Measurements from ENCODE around the gene CUL4A. TPM values are rescaled to one million over a fixed set of nuclear protein-coding genes. Genes with fewer than 3 reads are reported as not detected.

The CUL4A gene
- total RNA-seq, 1 experiment from 2014 or later: 97.1 TPM

GRCh38 chr13:113219256-113219940 lies 10.0 kb downstream of the CUL4A start:
- Histone ChIP-seq H3K4me3 (ENCODE audit: low read length) (no peak overlapping the region), H3K4me2 (ENCODE audit: low read depth, low read length, poor library complexity, severe bottlenecking) (no peak overlapping the region), H2AFZ (ENCODE audit: low read length) (no peak overlapping the region), H3K27me3 (ENCODE audit: low read length) (no peaks in the 10 kb centered on the region), H3K9me3 (ENCODE audit: low read length) (no peaks in the 10 kb centered on the region), H3K4me1 (ENCODE audit: low read length) (peaks cover 20% of the 10 kb centered on the region), H3K36me3 (ENCODE audit: insufficient read depth, low read length) (peaks cover 23% of the 10 kb centered on the region; the same call in 1 of the 2 replicates), H3K27ac (ENCODE audit: low read length) (no peak overlapping the region), H3K9ac (ENCODE audit: low read length) (no peak overlapping the region), H4K20me1 (ENCODE audit: insufficient read depth, low read depth, low read length) (peaks cover 64% of the 10 kb centered on the region), H3K9me2 (replicated peaks; ENCODE audit: insufficient read depth, low read length) (no peaks in the 10 kb centered on the region), H3K79me2 (ENCODE audit: low read length) (peaks cover 94% of the 10 kb centered on the region)
- DNase-seq: no peak

- H3K27me3 ChIP-seq (ENCODE audit: low read length): no peaks in the 10 kb centered on the region
- H4K20me1 ChIP-seq (ENCODE audit: insufficient read depth, low read depth, low read length): peaks cover 57% of the 10 kb centered on the region
- no peak overlapping the region for H2AFZ ChIP-seq (ENCODE audit: low read length)
- no peak overlapping the region for H3K9ac ChIP-seq (ENCODE audit: low read length)
- no peaks in the 10 kb centered on the region for H3K9me2 ChIP-seq (replicated peaks; ENCODE audit: insufficient read depth, low read length)
- H3K4me1 ChIP-seq (ENCODE audit: low read length): peaks cover 13% of the 10 kb centered on the region
- no peak for DNase-seq
- H3K4me2 ChIP-seq (ENCODE audit: low read depth, low read length, poor library complexity, severe bottlenecking): no peak overlapping the region
- peaks cover 23% of the 10 kb centered on the region; the same call in 1 of the 2 replicates for H3K36me3 ChIP-seq (ENCODE audit: insufficient read depth, low read length)
- no peaks in the 10 kb centered on the region for H3K9me3 ChIP-seq (ENCODE audit: low read length)
- no peak overlapping the region for H3K27ac ChIP-seq (ENCODE audit: low read length)
- H3K79me2 ChIP-seq (ENCODE audit: low read length): peaks cover 90% of the 10 kb centered on the region
- H3K4me3 ChIP-seq (ENCODE audit: low read length): no peak overlapping the region
These were observed 10.8 kb downstream of the CUL4A start for GRCh38 chr13:113220141-113220598.

- Histone ChIP-seq H3K9me2 (replicated peaks; ENCODE audit: insufficient read depth, low read length) (no peaks in the 10 kb centered on the region), H3K36me3 (ENCODE audit: insufficient read depth, low read length) (peaks cover 28% of the 10 kb centered on the region; the same call in 1 of the 2 replicates), H3K9me3 (ENCODE audit: low read length) (no peaks in the 10 kb centered on the region), H3K9ac (ENCODE audit: low read length) (no peak overlapping the region), H3K79me2 (ENCODE audit: low read length) (peaks cover 83% of the 10 kb centered on the region), H4K20me1 (ENCODE audit: insufficient read depth, low read depth, low read length) (peaks cover 50% of the 10 kb centered on the region), H3K27ac (ENCODE audit: low read length) (no peak overlapping the region), H2AFZ (ENCODE audit: low read length) (no peak overlapping the region), H3K4me1 (ENCODE audit: low read length) (peaks cover 5% of the 10 kb centered on the region), H3K4me3 (ENCODE audit: low read length) (no peak overlapping the region), H3K27me3 (ENCODE audit: low read length) (no peaks in the 10 kb centered on the region), H3K4me2 (ENCODE audit: low read depth, low read length, poor library complexity, severe bottlenecking) (no peak overlapping the region)
- DNase-seq: no peak
These were observed 11.5 kb downstream of the CUL4A start for GRCh38 chr13:113220877-113221276.

DNA sequence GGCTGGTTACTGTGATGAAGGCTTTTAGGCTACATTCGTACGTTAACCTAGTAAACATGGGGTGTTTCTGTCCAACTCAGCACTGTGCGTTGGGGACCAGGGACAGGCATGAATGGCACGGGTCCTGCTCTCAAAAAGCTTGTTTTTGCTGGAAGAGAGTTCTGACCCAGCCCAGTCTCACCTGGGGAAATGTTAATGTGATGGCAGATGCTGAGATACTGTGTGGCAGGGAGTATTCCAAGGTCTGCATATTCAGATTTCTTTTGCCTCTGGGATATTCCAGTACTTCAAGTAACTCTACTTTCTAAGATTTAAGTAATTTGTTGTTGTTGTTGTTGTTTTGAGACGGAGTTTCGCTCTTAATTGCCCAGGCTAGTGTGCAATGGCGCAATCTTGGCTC lies 13.7 kb downstream of the CUL4A start:
- peaks cover 35% of the 10 kb centered on the region for H4K20me1 ChIP-seq (ENCODE audit: insufficient read depth, low read depth, low read length)
- DNase-seq: no peak
- H2AFZ ChIP-seq (ENCODE audit: low read length): no peak overlapping the region
- no peak overlapping the region for H3K4me3 ChIP-seq (ENCODE audit: low read length)
- peaks cover 32% of the 10 kb centered on the region; the same call in 1 of the 2 replicates for H3K36me3 ChIP-seq (ENCODE audit: insufficient read depth, low read length)
- no peak overlapping the region for H3K27ac ChIP-seq (ENCODE audit: low read length)
- H3K4me2 ChIP-seq (ENCODE audit: low read depth, low read length, poor library complexity, severe bottlenecking): no peak overlapping the region
- H3K9ac ChIP-seq (ENCODE audit: low read length): no peak overlapping the region
- no peaks in the 10 kb centered on the region for H3K27me3 ChIP-seq (ENCODE audit: low read length)
- H3K79me2 ChIP-seq (ENCODE audit: low read length): peaks cover 61% of the 10 kb centered on the region
- no peaks in the 10 kb centered on the region for H3K9me2 ChIP-seq (replicated peaks; ENCODE audit: insufficient read depth, low read length)
- no peaks in the 10 kb centered on the region for H3K4me1 ChIP-seq (ENCODE audit: low read length)
- no peaks in the 10 kb centered on the region for H3K9me3 ChIP-seq (ENCODE audit: low read length)

GRCh38 chr13:113224486-113224885 lies 15.1 kb downstream of the CUL4A start:
- no peak overlapping the region for H3K4me3 ChIP-seq (ENCODE audit: low read length)
- no peak for DNase-seq
- peaks cover 47% of the 10 kb centered on the region for H3K79me2 ChIP-seq (ENCODE audit: low read length)
- no peak overlapping the region for H3K27ac ChIP-seq (ENCODE audit: low read length)
- no peak overlapping the region for H2AFZ ChIP-seq (ENCODE audit: low read length)
- H4K20me1 ChIP-seq (ENCODE audit: insufficient read depth, low read depth, low read length): peaks cover 24% of the 10 kb centered on the region
- no peaks in the 10 kb centered on the region for H3K9me3 ChIP-seq (ENCODE audit: low read length)
- no peak overlapping the region for H3K9ac ChIP-seq (ENCODE audit: low read length)
- H3K4me2 ChIP-seq (ENCODE audit: low read depth, low read length, poor library complexity, severe bottlenecking): no peak overlapping the region
- H3K36me3 ChIP-seq (ENCODE audit: insufficient read depth, low read length): peaks cover 31% of the 10 kb centered on the region; the same call in 1 of the 2 replicates
- H3K27me3 ChIP-seq (ENCODE audit: low read length): no peaks in the 10 kb centered on the region
- no peaks in the 10 kb centered on the region for H3K9me2 ChIP-seq (replicated peaks; ENCODE audit: insufficient read depth, low read length)
- H3K4me1 ChIP-seq (ENCODE audit: low read length): no peaks in the 10 kb centered on the region

GRCh38 chr13:113225515-113225914 lies 16.1 kb downstream of the CUL4A start:
- DNase-seq: no peak
- no peak overlapping the region for H3K4me2 ChIP-seq (ENCODE audit: low read depth, low read length, poor library complexity, severe bottlenecking)
- no peak overlapping the region for H3K27ac ChIP-seq (ENCODE audit: low read length)
- no peaks in the 10 kb centered on the region for H3K9me2 ChIP-seq (replicated peaks; ENCODE audit: insufficient read depth, low read length)
- H3K27me3 ChIP-seq (ENCODE audit: low read length): no peaks in the 10 kb centered on the region
- H3K4me3 ChIP-seq (ENCODE audit: low read length): no peak overlapping the region
- peaks cover 28% of the 10 kb centered on the region; the same call in 1 of the 2 replicates for H3K36me3 ChIP-seq (ENCODE audit: insufficient read depth, low read length)
- H3K79me2 ChIP-seq (ENCODE audit: low read length): peaks cover 36% of the 10 kb centered on the region
- H2AFZ ChIP-seq (ENCODE audit: low read length): no peak overlapping the region
- H4K20me1 ChIP-seq (ENCODE audit: insufficient read depth, low read depth, low read length): peaks cover 18% of the 10 kb centered on the region
- no peaks in the 10 kb centered on the region for H3K9me3 ChIP-seq (ENCODE audit: low read length)
- no peaks in the 10 kb centered on the region for H3K4me1 ChIP-seq (ENCODE audit: low read length)
- no peak overlapping the region for H3K9ac ChIP-seq (ENCODE audit: low read length)

DNA sequence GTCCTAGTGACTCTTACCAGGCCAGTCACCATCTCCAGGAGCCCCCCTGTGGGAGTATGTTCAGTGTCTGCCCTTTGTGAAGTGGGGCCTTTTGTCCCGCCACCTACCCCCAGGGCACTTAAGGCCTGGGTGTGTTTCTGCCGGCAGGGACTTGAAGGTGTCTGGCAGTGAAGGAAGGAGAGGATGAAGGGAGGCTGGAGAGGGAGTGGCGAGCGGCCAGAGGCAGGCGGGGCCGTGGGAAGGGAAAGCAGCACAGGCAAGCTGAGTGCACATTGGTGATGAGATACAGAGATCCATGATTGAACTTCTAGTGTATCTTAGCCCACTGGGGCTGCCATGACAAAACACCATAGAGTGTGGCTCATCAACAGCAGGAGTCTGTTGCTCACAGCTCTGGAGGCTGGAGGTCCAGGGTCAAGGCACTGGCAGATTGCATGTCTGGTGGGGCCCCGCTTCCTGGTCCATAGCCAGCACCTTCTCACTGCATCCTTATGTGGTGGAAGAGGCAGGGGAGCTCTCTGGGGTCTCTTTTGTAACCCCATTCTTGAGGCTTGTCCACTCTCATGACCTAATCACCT lies 17.5 kb downstream of the CUL4A start:
- Histone ChIP-seq H3K36me3 (ENCODE audit: insufficient read depth, low read length) (peaks cover 24% of the 10 kb centered on the region; the same call in 1 of the 2 replicates), H3K79me2 (ENCODE audit: low read length) (peaks cover 24% of the 10 kb centered on the region)

DNA sequence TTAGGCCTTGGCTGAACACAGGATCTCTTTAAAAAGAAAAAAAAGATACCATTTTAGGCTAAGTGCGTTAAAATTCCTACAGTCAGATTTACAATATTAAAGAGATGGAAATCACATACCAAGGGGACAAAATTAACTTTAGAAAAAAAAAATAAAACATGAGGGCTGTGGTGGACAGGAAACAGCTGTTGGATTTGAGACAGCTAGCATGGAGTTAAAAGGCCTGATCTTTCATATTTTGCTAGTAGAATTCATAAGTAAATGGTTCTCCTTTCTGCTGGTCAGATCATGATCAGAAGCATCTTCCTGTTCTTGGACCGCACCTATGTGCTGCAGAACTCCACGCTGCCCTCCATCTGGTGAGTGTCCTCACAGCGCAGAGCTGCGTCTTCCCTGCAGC lies 19.7 kb downstream of the CUL4A start:
- Histone ChIP-seq H3K36me3 (ENCODE audit: insufficient read depth, low read length) (peaks cover 23% of the 10 kb centered on the region; the same call in 1 of the 2 replicates), H4K20me1 (ENCODE audit: insufficient read depth, low read depth, low read length) (no peaks in the 10 kb centered on the region), H3K27ac (ENCODE audit: low read length) (no peak overlapping the region), H3K9ac (ENCODE audit: low read length) (no peak overlapping the region), H3K9me3 (ENCODE audit: low read length) (no peaks in the 10 kb centered on the region), H3K27me3 (ENCODE audit: low read length) (no peaks in the 10 kb centered on the region), H3K79me2 (ENCODE audit: low read length) (peaks cover 6% of the 10 kb centered on the region), H2AFZ (ENCODE audit: low read length) (no peak overlapping the region), H3K4me1 (ENCODE audit: low read length) (no peaks in the 10 kb centered on the region), H3K4me3 (ENCODE audit: low read length) (no peak overlapping the region), H3K4me2 (ENCODE audit: low read depth, low read length, poor library complexity, severe bottlenecking) (no peak overlapping the region), H3K9me2 (replicated peaks; ENCODE audit: insufficient read depth, low read length) (no peaks in the 10 kb centered on the region)
- DNase-seq: no peak

More for the DNA sequence above, 17.5 kb downstream of the CUL4A start:
- no peak overlapping the region for H3K9ac ChIP-seq (ENCODE audit: low read length)
- H2AFZ ChIP-seq (ENCODE audit: low read length): no peak overlapping the region
- no peaks in the 10 kb centered on the region for H3K4me1 ChIP-seq (ENCODE audit: low read length)
- no peak overlapping the region for H3K4me3 ChIP-seq (ENCODE audit: low read length)
- DNase-seq: no peak
- H3K27ac ChIP-seq (ENCODE audit: low read length): no peak overlapping the region
- H3K4me2 ChIP-seq (ENCODE audit: low read depth, low read length, poor library complexity, severe bottlenecking): no peak overlapping the region
- H3K27me3 ChIP-seq (ENCODE audit: low read length): no peaks in the 10 kb centered on the region
- no peaks in the 10 kb centered on the region for H3K9me2 ChIP-seq (replicated peaks; ENCODE audit: insufficient read depth, low read length)
- H3K9me3 ChIP-seq (ENCODE audit: low read length): no peaks in the 10 kb centered on the region
- H4K20me1 ChIP-seq (ENCODE audit: insufficient read depth, low read depth, low read length): peaks cover 9% of the 10 kb centered on the region

All from Karpas-422 (cell line).